ENCODE measurements around the gene MACC1. TPM values are rescaled to one million over a fixed set of nuclear protein-coding genes. Genes with fewer than 3 reads are reported as not detected.

Gene MACC1
- total and polyA plus RNA-seq, 2 donors (not counting 3 experiments of a cell fraction or from before 2014, with no cell fraction given): not detected

- POLR2A ChIA-PET: no interaction called here
- H4K20me1 ChIP-seq (replicated peaks; ENCODE audit: control insufficient read depth, extremely low read depth, insufficient read depth, low read length): no peaks in the 10 kb centered on the region
Measured at GRCh38 chr7:20153567-20153966, 63.6 kb downstream of the MACC1 start.

More at GRCh38 chr7:20153567-20153966, 63.6 kb downstream of the MACC1 start:
- BruUV-seq (replicated peaks): no TSS peak
- Histone ChIP-seq H3K4me3 (replicated peaks in 1 of 3; ENCODE audit: insufficient read depth in 1 of 3, low read depth in 1 of 3, low read length in 3 of 3) (no peak overlapping the region), H3K27me3 (ENCODE audit: control insufficient read depth in 2 of 2, insufficient read depth in 2 of 2, low read length in 2 of 2) (no peaks in the 10 kb centered on the region), H3K27ac (ENCODE audit: insufficient read depth, low read depth, low read length) (no peak overlapping the region), H3K4me1 (ENCODE audit: control insufficient read depth, extremely low read depth, insufficient read depth, low read length) (no peaks in the 10 kb centered on the region), H3K9ac (replicated peaks; ENCODE audit: extremely low read depth, insufficient read depth, low read length) (no peak overlapping the region), H2AFZ (ENCODE audit: low read depth, low read length) (no peak overlapping the region), H3K79me2 (ENCODE audit: control insufficient read depth, insufficient read depth, low read length) (no peaks in the 10 kb centered on the region), H3K4me2 (ENCODE audit: insufficient read depth, low read length) (no peak overlapping the region), H3K36me3 (ENCODE audit: control insufficient read depth in 2 of 2, extremely low read depth in 1 of 2, insufficient read depth in 2 of 2, low read length in 2 of 2) (no peaks in the 10 kb centered on the region), H3K9me1 (replicated peaks; ENCODE audit: control insufficient read depth, extremely low read depth, insufficient read depth, low read length) (no peaks in the 10 kb centered on the region), H3K9me3 (replicated peaks; ENCODE audit: control insufficient read depth, insufficient read depth, low read length) (no peaks in the 10 kb centered on the region)
- TF ChIP-seq MAX (IDR thresholded peaks at IDR 0.05; ENCODE audit: insufficient read depth, insufficient read length): no peak
- no peak for TF ChIP-seq GATA2 (IDR thresholded peaks at IDR 0.05; ENCODE audit: insufficient read depth, insufficient read length, low read depth, low read length)
- TF ChIP-seq EZH2 (IDR thresholded peaks at IDR 0.05; ENCODE audit: borderline replicate concordance, low read depth, low read length, severe bottlenecking): no peak
- TF ChIP-seq POLR2A (IDR thresholded peaks at IDR 0.05; ENCODE audit: low read depth, low read length): no peak
- TF ChIP-seq POLR2AphosphoS5 (IDR thresholded peaks at IDR 0.05; ENCODE audit: insufficient read depth, low read depth, low read length): no peak
- no peak for TF ChIP-seq MYC (IDR thresholded peaks at IDR 0.05; ENCODE audit: low read depth, low read length)
- no peak for TF ChIP-seq FOS (IDR thresholded peaks at IDR 0.05; ENCODE audit: borderline replicate concordance, insufficient read depth, low read length)
- TF ChIP-seq JUN (IDR thresholded peaks at IDR 0.05; ENCODE audit: borderline replicate concordance, insufficient read depth, insufficient read length, low read depth): no peak
- TF ChIP-seq, protein P1, sequence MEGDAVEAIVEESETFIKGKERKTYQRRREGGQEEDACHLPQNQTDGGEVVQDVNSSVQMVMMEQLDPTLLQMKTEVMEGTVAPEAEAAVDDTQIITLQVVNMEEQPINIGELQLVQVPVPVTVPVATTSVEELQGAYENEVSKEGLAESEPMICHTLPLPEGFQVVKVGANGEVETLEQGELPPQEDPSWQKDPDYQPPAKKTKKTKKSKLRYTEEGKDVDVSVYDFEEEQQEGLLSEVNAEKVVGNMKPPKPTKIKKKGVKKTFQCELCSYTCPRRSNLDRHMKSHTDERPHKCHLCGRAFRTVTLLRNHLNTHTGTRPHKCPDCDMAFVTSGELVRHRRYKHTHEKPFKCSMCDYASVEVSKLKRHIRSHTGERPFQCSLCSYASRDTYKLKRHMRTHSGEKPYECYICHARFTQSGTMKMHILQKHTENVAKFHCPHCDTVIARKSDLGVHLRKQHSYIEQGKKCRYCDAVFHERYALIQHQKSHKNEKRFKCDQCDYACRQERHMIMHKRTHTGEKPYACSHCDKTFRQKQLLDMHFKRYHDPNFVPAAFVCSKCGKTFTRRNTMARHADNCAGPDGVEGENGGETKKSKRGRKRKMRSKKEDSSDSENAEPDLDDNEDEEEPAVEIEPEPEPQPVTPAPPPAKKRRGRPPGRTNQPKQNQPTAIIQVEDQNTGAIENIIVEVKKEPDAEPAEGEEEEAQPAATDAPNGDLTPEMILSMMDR (IDR thresholded peaks at IDR 0.05; ENCODE audit: extremely low read depth in 1 of 2, insufficient read depth in 1 of 2, low read depth in 1 of 2, low read length in 2 of 2): no peak
- intact Hi-C loops (cut with micrococcal nuclease) (loop anchor here (10.0 kb wide), 1 partner anchor 251 kb away; no protein-coding TSS in a partner anchor), dilution Hi-C loops (cut with MboI; ENCODE audit: extremely low pct_ligation_motif_present, low sequenced_read_pairs) (no loop called here)
- no peak for FAIRE-seq
- CTCF ChIA-PET: no interaction called here
- DNase-seq (ENCODE audit: low read depth, low spot score): no peak
